HL-60/S4 treated with phorbol 12-myristate 13-acetate at 8.2 ng/mL for 4 days and 3 days (cell line): ENCODE data around the gene MYH14.

Experiments
- in situ Hi-C: fragments of 300-500 bp; cut with MboI; formaldehyde crosslinking; loops from 2 replicates; pipeline ENCODE4 v1.15.0; 2022; ENCODE audit warnings: low sequenced_read_pairs

MYH14 gene

DNA sequence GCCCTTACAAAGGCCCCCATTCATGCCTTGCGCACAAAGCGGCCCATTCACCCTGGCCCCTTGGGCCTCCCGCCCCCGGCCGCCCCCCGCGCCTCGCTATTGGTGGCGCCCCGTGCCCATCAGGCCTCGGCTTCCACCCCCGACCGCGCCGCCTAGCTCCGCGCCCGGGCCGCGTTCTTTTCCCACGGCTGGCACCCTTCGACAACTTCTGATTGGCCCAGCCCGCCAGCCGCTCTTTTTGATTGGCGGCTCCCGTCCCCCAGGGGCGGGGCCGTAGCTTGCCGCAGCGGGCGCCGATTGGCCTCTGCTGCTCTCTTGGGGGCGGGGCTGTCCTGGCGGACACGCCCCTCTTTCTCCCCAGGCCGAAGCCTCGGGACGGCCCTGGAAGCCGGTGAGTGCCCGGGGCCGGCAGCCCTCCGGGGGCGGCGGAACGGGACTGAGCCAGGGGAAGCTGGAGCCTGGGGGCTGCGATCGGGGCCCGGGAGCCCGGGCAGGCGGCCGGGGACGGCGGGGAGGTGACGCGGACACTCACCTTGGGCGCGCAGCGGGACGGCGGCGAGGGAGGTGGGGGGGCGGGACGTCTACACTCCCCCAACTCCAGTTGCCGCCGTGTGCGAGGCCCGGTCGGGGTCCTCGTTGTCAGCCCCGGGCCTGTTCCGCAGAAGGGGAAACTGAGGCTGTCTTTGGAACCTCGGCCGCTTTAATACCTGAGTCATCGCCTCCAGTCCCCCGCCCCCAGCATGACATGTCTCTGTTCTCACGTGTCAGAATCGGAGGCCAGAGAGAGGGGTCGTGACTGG is at the start of gene MYH14:
Gene MYH14, plus strand, starts transcription at position 342 of the 800 bp plus-strand sequence. CDS start 6,744 bp downstream, outside the sequence.
- in situ Hi-C loops: no loop called here

- in situ Hi-C loops: no loop called here
Measured at GRCh38 chr19:50154529-50154928, 48.9 kb upstream of the MYH14 start.

- in situ Hi-C loops: no loop called here
Measured at GRCh38 chr19:50155520-50156109, 47.8 kb upstream of the MYH14 start.

- in situ Hi-C loops: no loop called here
Measured at GRCh38 chr19:50158577-50158976, 44.8 kb upstream of the MYH14 start.

GRCh38 chr19:50159078-50159477 is 44.3 kb upstream of the MYH14 start:
- in situ Hi-C loops: no loop called here

GRCh38 chr19:50162988-50163387 is 40.4 kb upstream of the MYH14 start, which contains the start of gene IZUMO2:
TSS of gene IZUMO2 (minus strand) at chr19:50163281. CDS start at chr19:50163194, 87 bp downstream.
- in situ Hi-C loops: no loop called here

DNA sequence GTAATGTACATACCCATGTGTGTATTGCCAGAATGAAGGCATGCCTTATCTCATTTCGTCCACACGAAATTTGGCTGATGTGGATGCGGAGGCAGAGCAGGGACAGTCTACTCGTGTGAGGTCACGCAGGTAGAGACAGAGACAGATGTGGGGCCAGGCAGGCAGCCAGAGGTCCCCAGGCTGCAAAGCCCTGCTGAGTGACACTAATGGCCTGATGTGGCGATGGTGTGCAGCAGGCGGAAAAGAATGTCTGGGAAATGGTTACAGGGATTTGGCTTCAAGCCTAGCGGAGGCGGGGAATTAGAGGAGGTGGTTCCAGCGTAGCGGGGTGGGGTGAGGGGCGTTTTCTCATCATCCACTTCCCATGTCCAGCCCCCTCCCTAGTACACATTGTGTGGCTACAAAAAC is 36.1 kb upstream of the MYH14 start:
- in situ Hi-C loops: no loop called here

DNA sequence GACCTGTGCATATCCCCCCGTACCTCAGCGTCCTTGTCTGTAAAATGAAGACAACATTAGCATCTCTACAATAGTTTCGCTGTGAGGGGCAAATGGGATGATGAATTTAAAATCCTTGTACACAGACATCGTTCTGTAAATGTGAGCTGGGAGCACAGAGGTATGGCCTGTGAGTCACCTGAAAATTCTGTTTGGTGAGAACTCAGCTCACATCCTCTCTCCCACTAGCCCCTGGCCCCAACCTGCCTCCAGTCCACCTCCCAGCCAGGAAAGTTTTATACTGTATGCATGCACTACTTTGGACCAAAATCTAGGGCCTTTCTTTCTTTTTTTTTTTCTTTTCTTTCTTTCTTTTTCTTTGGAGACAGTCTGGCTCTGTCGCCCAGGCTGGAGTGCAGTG is 31.7 kb upstream of the MYH14 start:
- in situ Hi-C loops: no loop called here

- in situ Hi-C loops: no loop called here
Measured at GRCh38 chr19:50172726-50173125, 30.7 kb upstream of the MYH14 start.

DNA sequence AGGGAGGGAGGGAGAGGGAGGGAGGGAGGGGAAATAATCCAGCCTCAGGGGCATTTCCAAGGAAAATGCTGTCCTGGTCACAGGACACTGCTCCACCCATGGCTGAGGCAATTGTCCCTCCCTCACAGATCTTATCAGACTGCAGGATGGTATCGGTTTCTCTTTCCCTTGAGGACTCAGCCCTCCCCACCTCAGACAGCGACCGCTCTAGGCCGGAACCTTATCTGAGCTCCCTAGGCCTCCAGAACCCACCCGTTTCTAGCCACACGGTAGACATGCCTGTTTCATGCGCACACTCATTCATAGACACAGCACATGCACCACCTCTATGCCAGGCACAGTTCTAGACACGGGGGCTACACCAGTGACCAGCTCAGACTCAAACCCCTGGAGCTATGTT is 30.3 kb upstream of the MYH14 start:
- in situ Hi-C loops: no loop called here

GRCh38 chr19:50174100-50174793 is 29.2 kb upstream of the MYH14 start:
- in situ Hi-C loops: no loop called here

- in situ Hi-C loops: no loop called here
Measured at GRCh38 chr19:50175924-50176323, 27.5 kb upstream of the MYH14 start.

GRCh38 chr19:50176775-50177174 is 26.6 kb upstream of the MYH14 start:
- in situ Hi-C loops: no loop called here

DNA sequence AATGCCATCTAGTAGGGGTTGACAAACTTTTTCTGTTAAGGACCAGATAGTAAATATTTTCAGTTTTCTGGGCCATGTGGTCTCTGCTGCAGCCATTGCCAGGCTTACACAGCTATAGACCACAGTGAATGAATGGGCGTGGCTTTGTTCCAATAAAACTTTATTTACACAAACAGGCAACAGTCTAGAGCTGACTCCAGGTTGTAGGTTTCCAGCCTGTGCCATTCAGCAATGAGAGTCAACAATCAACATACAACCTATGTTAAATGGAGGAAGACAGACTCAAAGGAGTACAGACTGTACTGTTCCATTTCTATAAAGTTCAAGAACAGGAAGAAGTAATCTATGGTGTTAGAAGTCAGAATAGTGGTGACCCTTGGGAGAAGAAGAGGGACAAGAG is 25.1 kb upstream of the MYH14 start:
- in situ Hi-C loops: no loop called here

DNA sequence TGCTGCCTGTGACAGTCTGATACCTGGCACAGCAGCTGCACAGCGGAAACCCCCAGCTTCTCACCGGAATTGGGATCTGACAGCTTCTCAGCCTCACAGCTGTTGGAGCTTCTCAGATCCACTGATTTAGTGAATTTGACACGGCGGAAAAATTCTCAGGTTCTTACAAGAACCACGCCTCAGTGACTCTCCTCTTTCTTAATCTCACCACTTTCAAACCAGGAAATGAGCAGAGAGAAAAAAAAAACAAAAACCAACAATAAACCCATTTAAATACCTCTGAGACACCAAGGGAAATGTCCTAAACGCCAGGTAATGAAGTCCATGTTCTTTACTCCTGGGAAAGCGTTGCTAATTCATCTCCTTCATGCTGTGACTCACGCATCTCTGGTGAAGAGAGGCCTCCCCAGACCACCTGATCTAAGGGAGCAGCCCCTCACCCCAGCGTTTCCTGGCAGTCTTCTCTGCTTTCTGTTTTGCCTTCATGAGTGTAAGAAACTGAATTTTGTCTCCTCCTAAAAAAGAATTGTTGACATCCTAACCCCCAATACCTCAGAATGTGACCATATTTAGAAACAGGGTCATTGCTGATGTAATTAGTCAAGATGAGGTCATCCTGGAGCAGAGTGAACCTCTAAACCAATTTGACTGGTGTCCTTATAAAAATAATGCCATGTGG is 24.4 kb upstream of the MYH14 start:
- in situ Hi-C loops: no loop called here

DNA sequence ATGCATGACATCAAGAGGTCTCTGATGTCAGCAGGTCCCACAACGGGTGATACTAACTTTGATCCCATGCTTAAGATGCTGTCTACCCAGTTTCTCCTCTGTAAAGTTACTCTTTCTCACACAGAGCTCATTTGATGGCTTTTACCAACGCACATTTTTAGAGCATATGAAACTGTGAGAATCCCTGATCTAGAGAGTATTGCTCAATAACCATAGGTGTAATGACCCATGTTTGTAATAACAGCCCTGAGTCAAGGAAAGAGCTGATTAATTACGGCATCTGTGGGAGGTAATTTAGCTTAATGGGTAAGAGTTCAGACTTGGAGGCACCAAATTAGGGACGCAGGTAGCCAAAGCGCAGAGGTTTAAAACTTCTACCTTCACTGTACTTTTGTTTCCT is 22.3 kb upstream of the MYH14 start:
- in situ Hi-C loops: no loop called here

GRCh38 chr19:50184196-50184595 is 19.2 kb upstream of the MYH14 start:
- in situ Hi-C loops: no loop called here

DNA sequence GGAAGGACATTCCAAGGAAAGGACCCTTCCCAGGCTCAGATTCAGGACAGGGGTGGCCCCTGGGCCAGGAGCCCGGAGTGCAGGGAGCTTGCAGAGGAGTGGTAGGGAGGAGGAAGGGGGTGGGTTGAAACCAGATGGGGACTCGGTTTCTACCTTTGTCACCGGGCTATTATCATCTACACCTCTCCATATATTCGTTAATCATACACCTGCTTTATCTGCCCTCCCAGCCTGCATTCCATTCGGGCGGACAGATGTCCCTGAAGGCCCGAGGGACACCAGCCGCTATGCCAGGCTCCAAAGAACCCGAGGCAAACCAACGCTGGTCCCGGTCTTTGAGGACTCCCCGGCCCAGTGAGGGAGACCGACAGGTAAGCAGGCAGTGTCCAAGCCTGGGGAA is 15.5 kb upstream of the MYH14 start:
- in situ Hi-C loops: no loop called here

DNA sequence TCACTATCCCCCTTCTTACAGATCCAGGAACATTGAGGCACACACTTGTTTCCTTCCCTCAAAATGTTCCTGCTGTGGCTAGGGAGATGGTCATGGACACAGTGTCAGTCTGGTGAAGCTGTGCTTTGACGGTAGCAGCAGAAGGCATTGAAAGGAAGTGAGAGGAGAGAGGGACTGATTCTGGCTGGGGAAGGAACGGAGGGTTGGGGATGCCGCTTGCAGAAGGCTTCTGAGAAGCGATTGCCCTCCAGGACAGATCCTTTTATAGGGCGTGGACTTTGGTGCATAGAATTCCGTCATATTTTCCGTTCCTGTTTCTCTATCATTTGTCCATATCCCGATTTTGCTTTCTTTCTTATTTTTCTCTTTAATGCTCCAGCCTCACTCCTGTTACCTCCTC is 14.1 kb upstream of the MYH14 start:
- in situ Hi-C loops: no loop called here

DNA sequence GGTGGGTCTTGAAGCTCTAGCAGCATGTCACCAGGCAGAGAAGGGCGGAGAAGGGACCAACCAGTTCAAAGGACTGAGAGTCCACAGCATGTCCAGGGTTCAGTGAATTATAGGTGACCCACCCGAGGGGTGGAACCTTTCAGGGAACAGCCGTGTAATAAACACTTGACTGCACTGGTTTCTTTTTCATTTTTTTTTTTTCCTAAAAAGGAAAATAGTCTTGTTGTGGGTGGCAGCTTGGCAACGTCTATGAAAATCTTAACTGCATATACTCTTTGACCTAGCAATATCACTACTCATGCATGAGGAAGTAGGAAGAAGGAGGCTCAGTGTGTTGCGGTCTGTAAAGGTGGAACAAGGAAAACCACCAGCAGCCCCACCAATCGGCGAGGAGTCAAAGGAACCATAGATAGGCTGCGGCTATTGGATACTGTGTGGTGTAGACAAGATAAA is 13.0 kb upstream of the MYH14 start:
- in situ Hi-C loops: no loop called here

- in situ Hi-C loops: no loop called here
Measured at GRCh38 chr19:50191216-50191615, 12.2 kb upstream of the MYH14 start.
